ENCODE data around the gene HLTF.

The HLTF gene, protein sequence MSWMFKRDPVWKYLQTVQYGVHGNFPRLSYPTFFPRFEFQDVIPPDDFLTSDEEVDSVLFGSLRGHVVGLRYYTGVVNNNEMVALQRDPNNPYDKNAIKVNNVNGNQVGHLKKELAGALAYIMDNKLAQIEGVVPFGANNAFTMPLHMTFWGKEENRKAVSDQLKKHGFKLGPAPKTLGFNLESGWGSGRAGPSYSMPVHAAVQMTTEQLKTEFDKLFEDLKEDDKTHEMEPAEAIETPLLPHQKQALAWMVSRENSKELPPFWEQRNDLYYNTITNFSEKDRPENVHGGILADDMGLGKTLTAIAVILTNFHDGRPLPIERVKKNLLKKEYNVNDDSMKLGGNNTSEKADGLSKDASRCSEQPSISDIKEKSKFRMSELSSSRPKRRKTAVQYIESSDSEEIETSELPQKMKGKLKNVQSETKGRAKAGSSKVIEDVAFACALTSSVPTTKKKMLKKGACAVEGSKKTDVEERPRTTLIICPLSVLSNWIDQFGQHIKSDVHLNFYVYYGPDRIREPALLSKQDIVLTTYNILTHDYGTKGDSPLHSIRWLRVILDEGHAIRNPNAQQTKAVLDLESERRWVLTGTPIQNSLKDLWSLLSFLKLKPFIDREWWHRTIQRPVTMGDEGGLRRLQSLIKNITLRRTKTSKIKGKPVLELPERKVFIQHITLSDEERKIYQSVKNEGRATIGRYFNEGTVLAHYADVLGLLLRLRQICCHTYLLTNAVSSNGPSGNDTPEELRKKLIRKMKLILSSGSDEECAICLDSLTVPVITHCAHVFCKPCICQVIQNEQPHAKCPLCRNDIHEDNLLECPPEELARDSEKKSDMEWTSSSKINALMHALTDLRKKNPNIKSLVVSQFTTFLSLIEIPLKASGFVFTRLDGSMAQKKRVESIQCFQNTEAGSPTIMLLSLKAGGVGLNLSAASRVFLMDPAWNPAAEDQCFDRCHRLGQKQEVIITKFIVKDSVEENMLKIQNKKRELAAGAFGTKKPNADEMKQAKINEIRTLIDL

DNA sequence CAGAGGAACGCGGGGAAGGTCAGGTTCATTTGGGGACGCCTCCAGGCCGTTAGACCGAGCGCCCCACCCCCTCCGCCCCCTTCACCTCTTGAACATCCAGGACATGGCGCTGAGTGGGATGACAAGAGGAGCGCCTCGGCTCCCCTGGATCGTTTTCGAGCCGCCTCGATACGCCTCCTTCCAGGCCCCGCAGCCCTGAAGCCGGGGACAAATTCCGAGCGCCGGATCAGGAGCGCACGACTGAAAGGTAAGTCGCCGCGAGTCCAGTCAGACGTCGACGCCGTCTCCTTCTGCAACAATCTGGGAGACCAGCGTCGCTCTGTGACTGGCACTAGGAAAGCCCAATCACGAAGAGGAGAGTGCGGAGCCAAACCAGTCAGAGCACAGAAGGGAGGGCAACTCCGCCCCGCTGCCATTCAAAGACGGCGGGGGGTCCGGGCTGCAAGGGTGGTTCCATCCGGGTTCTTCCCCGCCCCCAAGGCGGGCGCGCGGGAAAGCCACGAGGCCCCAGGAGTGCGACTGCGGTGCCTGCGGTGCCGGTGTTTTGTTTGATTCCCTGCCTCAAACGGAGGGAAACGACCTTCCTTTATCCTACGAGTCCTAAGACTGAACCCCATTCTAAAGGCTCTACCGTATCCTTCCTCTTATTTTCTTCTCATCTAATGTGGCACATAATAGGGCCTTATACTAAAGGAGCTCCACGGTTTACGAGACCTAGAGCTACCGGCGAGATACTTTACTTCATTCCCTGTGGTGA lies at the start of gene HLTF:
TSS of gene HLTF (minus strand) at position 302 of the 757 bp plus-strand sequence. CDS start at position 105, 197 bp downstream.
- Histone ChIP-seq H3K27me3 (ENCODE audit: low read depth, low read length) (no peaks in the 10 kb centered on the region), H3K4me3 (ENCODE audit: low read depth in 1 of 2, low read length in 2 of 2) (peak within 1 kb of the TSS; percentile 85 to 88), H3K9me3 (ENCODE audit: control insufficient read depth in 1 of 2, low read length in 2 of 2) (no peaks in the 10 kb centered on the region), H3K4me1 (ENCODE audit: control insufficient read depth in 1 of 2, insufficient read depth in 2 of 2, low read length in 2 of 2) (peaks cover 3 to 10% of the 10 kb centered on the region in 2 donors), H3K36me3 (ENCODE audit: control insufficient read depth in 1 of 2, insufficient read depth in 2 of 2, low read length in 2 of 2) (no peaks in the 10 kb centered on the region), H3K27ac (ENCODE audit: low read length) (peak within 1 kb of the TSS; percentile 31)

DNA sequence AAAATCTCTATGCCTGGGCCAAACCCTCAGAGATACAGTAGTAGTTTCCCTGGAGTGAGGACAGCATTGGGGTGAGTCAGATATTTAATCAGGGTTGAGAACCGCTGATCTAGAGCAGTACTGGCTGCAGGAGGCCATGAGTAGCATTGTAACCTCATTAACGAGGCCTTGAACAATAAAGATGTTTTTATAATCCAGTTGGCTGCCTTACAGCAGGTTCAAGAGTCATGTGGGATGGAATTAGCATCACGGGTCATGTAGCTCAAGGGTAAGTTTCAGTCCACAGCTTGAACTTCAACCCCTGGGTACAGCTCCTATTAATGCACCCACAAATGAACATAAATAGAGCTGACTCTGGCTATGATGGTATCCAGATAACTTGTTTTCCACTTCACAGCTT lies 48.2 kb upstream of the HLTF start:
- Histone ChIP-seq H3K4me3 (ENCODE audit: low read depth in 1 of 2, low read length in 2 of 2) (no peak overlapping the region), H3K9me3 (ENCODE audit: control insufficient read depth in 1 of 2, low read length in 2 of 2) (no peaks in the 10 kb centered on the region), H3K4me1 (ENCODE audit: control insufficient read depth in 1 of 2, insufficient read depth in 2 of 2, low read length in 2 of 2) (peaks cover 9 to 20% of the 10 kb centered on the region in 2 donors), H3K27ac (ENCODE audit: low read length) (no peak overlapping the region), H3K27me3 (ENCODE audit: low read depth, low read length) (no peaks in the 10 kb centered on the region), H3K36me3 (ENCODE audit: control insufficient read depth in 1 of 2, insufficient read depth in 2 of 2, low read length in 2 of 2) (no peaks in the 10 kb centered on the region)

DNA sequence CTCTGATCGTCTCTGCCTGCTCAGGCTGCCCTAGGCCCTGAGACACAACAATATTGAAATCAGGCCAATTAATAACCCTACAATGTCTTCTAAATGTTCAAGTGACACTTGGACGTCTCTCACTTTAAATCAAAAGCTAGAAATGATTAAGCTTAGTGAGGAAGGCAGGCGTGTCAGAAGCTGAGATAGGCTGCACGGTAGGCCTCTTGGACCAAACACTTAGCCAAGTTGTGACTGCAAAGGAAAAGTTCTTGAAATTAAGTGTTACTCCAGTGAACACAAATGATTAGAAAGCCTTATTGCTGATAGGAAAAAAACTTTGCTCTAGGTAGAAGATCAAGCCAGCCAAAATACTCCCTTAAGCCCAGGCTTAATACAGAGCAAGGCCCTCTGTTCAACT lies 45.3 kb upstream of the HLTF start:
- Histone ChIP-seq H3K27ac (ENCODE audit: low read length) (peak overlapping the region; percentile 33), H3K9me3 (ENCODE audit: control insufficient read depth in 1 of 2, low read length in 2 of 2) (no peaks in the 10 kb centered on the region), H3K27me3 (ENCODE audit: low read depth, low read length) (no peaks in the 10 kb centered on the region), H3K4me3 (ENCODE audit: low read depth in 1 of 2, low read length in 2 of 2) (peak overlapping the region in 1 of 2 donors; percentile 94), H3K36me3 (ENCODE audit: control insufficient read depth in 1 of 2, insufficient read depth in 2 of 2, low read length in 2 of 2) (no peaks in the 10 kb centered on the region), H3K4me1 (ENCODE audit: control insufficient read depth in 1 of 2, insufficient read depth in 2 of 2, low read length in 2 of 2) (peaks cover 9 to 20% of the 10 kb centered on the region in 2 donors)

DNA sequence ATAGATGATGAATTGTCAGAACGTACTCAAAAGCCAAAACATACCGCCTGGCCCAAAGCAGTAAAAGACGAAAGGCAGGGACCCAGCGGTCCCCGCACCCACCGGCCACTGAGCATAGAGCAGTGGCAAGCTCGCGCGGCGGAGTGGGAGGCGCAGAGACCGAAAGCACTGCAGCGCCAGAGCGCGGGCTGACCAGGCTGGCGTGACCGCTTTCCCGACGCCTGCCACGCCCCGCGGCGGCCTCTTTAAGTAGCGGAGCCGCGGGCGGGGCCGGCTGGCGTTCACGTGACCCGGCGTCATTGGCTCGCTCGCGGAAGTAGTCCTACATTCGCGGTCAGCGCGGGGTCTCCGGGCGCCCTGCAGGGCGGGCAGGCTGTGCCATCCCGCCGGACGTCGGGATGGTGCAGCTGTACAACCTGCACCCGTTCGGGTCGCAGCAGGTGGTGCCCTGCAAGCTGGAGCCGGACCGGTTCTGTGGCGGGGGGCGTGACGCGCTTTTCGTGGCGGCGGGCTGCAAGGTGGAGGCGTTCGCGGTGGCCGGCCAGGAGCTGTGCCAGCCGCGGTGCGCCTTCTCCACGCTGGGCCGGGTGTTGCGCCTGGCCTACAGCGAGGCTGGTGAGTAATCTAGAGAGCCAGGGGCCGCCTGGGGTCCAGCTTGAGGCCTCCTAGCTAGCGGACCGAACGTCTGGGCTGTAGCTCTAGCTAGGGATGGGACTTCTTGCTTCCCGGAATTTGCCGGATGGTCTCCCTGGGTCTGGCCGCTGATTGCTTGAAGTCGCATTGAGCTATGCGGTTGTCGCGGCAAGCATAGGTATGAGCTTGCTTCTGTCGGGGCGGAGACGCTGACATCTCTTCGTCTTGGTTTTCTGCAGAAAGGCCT lies 43.2 kb upstream of the HLTF start, which contains the start of gene HPS3:
TSS of gene HPS3 (plus strand) at position 313 of the 880 bp plus-strand sequence. CDS start at position 399, 86 bp downstream.
- H3K36me3 ChIP-seq (ENCODE audit: control insufficient read depth in 1 of 2, insufficient read depth in 2 of 2, low read length in 2 of 2) = no peaks in the 10 kb centered on the region
- H3K27me3 ChIP-seq (ENCODE audit: low read depth, low read length) = no peaks in the 10 kb centered on the region
- H3K4me1 ChIP-seq (ENCODE audit: control insufficient read depth in 1 of 2, insufficient read depth in 2 of 2, low read length in 2 of 2) = peaks cover 9 to 19% of the 10 kb centered on the region in 2 donors
- H3K9me3 ChIP-seq (ENCODE audit: control insufficient read depth in 1 of 2, low read length in 2 of 2) = no peaks in the 10 kb centered on the region
- peak within 1 kb of the TSS; percentile 94 to 98 for H3K4me3 ChIP-seq (ENCODE audit: low read depth in 1 of 2, low read length in 2 of 2)
- peak within 1 kb of the TSS; percentile 87 for H3K27ac ChIP-seq (ENCODE audit: low read length)

DNA sequence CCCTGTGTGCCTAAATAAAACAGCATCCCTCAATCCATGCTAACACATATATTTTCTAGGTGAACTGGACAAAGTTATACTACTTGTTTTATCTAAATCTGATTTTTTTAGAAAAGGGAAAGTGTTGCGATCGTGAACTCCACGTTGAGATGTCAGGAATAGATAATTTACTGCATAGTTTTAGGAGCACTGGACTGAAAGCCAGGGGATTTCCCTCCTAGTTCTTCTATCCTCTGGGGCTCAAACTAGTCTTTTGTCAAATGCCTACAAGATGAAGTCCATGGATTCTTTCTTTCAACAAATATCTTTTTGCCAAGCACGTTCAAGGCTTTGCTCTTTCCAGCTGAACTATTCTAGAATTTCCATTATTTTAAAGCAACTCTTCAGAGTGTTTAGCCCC lies 42.5 kb upstream of the HLTF start:
- no peaks in the 10 kb centered on the region for H3K9me3 ChIP-seq (ENCODE audit: control insufficient read depth in 1 of 2, low read length in 2 of 2)
- H3K36me3 ChIP-seq (ENCODE audit: control insufficient read depth in 1 of 2, insufficient read depth in 2 of 2, low read length in 2 of 2) = no peaks in the 10 kb centered on the region
- H3K27me3 ChIP-seq (ENCODE audit: low read depth, low read length) = no peaks in the 10 kb centered on the region
- H3K4me3 ChIP-seq (ENCODE audit: low read depth in 1 of 2, low read length in 2 of 2) = peak overlapping the region; percentile 94 to 98
- peak overlapping the region; percentile 87 for H3K27ac ChIP-seq (ENCODE audit: low read length)
- peaks cover 9 to 13% of the 10 kb centered on the region in 2 donors for H3K4me1 ChIP-seq (ENCODE audit: control insufficient read depth in 1 of 2, insufficient read depth in 2 of 2, low read length in 2 of 2)

DNA sequence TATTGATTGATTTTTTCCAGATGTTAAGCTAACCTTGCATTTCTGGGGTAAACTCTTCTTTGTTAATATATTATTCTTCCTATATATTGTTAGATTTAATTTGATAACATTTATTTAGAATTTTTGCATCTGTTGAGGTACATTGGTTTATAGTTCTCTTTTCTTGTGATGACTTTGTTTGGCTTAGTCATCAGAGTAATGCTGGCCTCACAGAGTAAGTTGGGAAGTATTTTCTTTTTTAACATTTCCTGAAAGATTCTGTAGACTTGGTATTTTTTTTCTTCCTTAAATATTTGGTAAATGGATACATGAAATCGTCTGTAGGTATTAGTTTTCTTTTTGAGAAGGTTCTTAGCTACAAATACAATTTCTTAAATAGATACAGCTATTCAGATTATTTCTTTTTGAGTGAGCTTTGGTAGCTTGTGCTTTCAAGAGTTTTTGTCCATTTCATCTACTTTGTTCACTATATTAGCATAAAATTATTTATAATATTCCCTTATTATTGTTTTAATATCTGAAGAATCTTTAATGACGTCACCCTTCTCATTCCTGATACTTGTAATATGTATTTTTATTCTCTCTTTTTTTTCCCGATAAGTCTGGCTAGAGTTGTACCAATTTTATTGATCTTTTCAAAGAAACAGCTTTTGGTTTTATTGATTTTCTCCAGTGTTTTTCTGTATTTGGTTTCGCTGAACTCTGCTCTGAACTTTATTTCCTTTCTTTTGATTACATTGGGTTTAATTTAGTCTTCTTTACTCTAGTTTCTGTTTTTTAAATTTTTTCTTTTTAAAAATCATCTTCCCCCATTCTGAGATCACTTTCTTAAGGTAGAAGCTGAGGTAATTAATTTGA lies 36.6 kb upstream of the HLTF start:
- Histone ChIP-seq H3K9me3 (ENCODE audit: control insufficient read depth in 1 of 2, low read length in 2 of 2) (no peaks in the 10 kb centered on the region), H3K4me1 (ENCODE audit: control insufficient read depth in 1 of 2, insufficient read depth in 2 of 2, low read length in 2 of 2) (peaks cover 0 to 7% of the 10 kb centered on the region in 2 donors), H3K27ac (ENCODE audit: low read length) (no peak overlapping the region), H3K36me3 (ENCODE audit: control insufficient read depth in 1 of 2, insufficient read depth in 2 of 2, low read length in 2 of 2) (no peaks in the 10 kb centered on the region), H3K27me3 (ENCODE audit: low read depth, low read length) (no peaks in the 10 kb centered on the region), H3K4me3 (ENCODE audit: low read depth in 1 of 2, low read length in 2 of 2) (no peak overlapping the region)

DNA sequence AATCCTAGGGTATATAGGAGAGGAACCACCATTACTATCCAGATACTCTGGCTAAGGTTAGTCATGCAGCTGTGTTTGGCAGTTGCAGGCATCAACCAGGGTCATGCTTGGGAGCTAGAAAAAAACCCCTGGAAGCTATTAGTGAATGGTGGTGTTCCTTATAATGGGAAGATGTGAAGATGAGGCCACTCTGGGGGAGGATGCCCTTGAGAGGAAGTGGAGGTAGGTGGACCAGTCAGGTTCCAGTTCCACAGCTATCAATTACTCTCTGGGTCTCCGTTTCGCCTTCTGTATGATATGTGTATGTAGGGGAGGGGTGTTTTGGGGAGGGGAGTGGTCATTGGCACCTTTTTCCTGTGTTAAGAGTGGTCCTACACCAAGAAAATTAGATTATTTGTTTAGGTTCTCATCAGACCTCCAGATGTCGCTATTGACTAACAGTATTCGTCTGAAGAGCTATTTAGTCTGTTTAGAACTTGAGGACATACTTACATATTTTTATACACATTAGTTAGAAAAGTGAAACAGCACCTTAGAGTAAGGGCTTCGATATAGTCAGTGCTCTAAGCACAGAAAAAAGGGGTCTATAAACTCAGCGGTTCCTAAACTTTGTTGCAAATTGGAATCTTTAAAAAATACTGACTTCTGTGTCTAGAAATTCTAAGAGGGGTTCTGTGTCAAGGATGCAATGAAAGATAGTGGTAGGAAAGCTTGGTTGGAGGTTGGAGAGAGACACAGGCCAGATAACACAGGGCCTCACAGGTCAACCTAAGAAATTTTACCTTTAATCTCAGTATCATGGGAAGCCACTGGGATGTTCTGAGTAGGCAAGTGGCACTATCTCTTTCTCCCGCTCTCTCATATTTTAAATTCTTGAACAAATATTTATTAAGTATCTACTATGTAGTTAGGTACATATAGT lies 34.0 kb upstream of the HLTF start:
- Histone ChIP-seq H3K4me3 (ENCODE audit: low read depth in 1 of 2, low read length in 2 of 2) (no peak overlapping the region), H3K36me3 (ENCODE audit: control insufficient read depth in 1 of 2, insufficient read depth in 2 of 2, low read length in 2 of 2) (no peaks in the 10 kb centered on the region), H3K4me1 (ENCODE audit: control insufficient read depth in 1 of 2, insufficient read depth in 2 of 2, low read length in 2 of 2) (peaks cover 0 to 7% of the 10 kb centered on the region in 2 donors), H3K27ac (ENCODE audit: low read length) (no peak overlapping the region), H3K9me3 (ENCODE audit: control insufficient read depth in 1 of 2, low read length in 2 of 2) (no peaks in the 10 kb centered on the region), H3K27me3 (ENCODE audit: low read depth, low read length) (no peaks in the 10 kb centered on the region)

DNA sequence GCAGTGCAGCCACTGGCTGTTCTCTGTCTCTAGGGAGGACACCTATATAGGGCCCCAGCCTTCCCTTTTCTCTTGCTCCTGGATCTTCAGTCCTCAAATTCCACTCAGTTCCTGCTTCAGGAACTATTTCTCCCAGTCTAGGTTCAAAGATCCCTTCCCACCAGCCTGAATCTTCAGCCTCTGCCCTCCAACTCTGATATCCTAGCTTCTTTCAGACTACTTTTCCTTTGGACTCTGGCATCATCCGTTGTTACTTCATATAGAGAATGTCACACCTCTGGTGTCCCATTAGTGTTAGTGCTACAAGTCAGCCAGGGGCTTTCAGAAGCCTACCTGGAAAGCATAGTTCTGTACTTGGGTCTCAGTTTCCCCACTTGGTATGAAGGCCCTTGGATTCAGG lies 33.1 kb upstream of the HLTF start:
- Histone ChIP-seq H3K27ac (ENCODE audit: low read length) (no peak overlapping the region), H3K36me3 (ENCODE audit: control insufficient read depth in 1 of 2, insufficient read depth in 2 of 2, low read length in 2 of 2) (no peaks in the 10 kb centered on the region), H3K9me3 (ENCODE audit: control insufficient read depth in 1 of 2, low read length in 2 of 2) (no peaks in the 10 kb centered on the region), H3K27me3 (ENCODE audit: low read depth, low read length) (no peaks in the 10 kb centered on the region), H3K4me1 (ENCODE audit: control insufficient read depth in 1 of 2, insufficient read depth in 2 of 2, low read length in 2 of 2) (peaks cover 0 to 7% of the 10 kb centered on the region in 2 donors), H3K4me3 (ENCODE audit: low read depth in 1 of 2, low read length in 2 of 2) (no peak overlapping the region)

DNA sequence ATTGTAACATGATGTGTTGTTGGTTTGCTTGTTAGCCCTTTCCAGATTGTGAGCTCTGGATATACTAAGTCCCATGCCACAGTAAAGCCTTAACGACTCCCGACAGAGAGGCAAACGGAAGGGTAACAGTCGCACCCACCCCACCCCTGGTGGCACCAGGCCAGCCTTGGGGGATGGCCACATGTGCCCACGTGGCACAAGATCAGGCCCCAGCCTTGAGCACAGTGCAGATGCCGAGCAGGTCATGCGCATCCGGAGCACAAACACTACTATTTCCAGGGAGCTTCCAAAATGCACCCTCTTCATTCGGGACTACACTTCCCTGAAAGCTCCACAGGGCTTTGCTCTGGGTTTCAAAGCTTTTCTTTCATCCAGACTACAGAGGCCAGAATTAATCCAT lies 32.4 kb upstream of the HLTF start:
- Histone ChIP-seq H3K27me3 (ENCODE audit: low read depth, low read length) (no peaks in the 10 kb centered on the region), H3K36me3 (ENCODE audit: control insufficient read depth in 1 of 2, insufficient read depth in 2 of 2, low read length in 2 of 2) (no peaks in the 10 kb centered on the region), H3K4me3 (ENCODE audit: low read depth in 1 of 2, low read length in 2 of 2) (no peak overlapping the region), H3K4me1 (ENCODE audit: control insufficient read depth in 1 of 2, insufficient read depth in 2 of 2, low read length in 2 of 2) (peaks cover 0 to 7% of the 10 kb centered on the region in 2 donors), H3K27ac (ENCODE audit: low read length) (no peak overlapping the region), H3K9me3 (ENCODE audit: control insufficient read depth in 1 of 2, low read length in 2 of 2) (no peaks in the 10 kb centered on the region)

All from muscle layer of duodenum (tissue), 2 donors.